Epidermal melanocyte (primary cell): ENCODE measurements around the gene TMC1.
"Not testable (repeated sequence)": the region's sequence is repeated elsewhere in the genome, so short reads cannot be mapped to it uniquely, and the experiment has no call there.

Experiments
- DNase-seq: peaks from one replicate; pipeline ENCODE4 v3.0.0; 2011; ENCODE audit warnings: low spot score; ENCODE audit not compliant: insufficient read length

The TMC1 gene

GRCh38 chr9:72858089-72858912 is 336.9 kb downstream of the TMC1 start:
- DNase-seq: no peak

- DNase-seq: not testable (repeated sequence)
Measured at GRCh38 chr9:72862788-72863187, 341.4 kb downstream of the TMC1 start.

DNA sequence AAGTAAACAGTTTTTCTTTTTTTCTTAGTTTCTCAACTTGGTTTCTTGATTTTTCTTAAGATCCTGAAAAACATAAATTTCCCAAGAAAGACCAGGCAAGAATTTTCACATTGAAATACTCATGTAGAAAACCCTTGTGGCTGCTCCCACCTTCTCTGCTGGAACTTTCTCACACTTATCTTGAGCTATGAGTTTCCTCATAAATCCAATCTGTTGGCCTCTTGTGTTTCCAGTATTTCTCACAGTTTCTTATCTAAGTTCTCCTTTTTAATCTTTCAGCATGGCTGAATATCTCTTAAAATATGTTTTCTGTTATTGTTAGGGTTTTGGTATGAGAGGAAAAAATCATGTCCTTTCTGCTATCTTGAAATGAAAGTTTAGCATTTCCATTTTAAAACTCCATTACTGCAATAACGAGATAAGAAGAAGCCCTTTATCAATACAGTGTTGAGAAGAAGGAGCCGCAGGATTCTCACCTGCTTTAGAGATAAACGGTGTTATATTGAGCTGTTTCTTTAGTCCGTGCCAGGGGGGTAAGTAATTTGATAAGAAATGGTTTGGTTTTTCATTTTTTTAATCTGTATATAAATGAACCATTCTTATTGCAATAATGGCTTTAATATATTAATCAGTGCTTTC is 342.2 kb downstream of the TMC1 start:
- DNase-seq: no peak

DNA sequence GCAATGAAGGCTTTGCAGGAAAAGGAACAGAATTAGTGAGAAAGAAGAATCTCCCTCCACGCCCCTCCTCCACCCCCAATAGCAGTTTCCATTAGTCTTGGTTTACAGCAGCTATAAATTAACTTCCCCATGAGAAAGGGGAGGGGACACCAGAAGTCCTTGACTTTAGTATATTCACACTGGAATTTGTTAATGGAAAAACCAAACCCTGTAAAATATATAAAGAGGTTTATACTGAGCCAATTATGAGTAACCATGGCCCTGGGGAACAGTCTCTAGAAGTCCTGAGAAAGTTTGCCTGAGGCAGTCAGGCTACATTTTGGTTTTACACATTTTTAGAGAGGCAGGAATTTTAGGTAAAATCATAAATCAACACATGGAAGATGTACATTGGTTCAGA is 342.9 kb downstream of the TMC1 start:
- DNase-seq: no peak

DNA sequence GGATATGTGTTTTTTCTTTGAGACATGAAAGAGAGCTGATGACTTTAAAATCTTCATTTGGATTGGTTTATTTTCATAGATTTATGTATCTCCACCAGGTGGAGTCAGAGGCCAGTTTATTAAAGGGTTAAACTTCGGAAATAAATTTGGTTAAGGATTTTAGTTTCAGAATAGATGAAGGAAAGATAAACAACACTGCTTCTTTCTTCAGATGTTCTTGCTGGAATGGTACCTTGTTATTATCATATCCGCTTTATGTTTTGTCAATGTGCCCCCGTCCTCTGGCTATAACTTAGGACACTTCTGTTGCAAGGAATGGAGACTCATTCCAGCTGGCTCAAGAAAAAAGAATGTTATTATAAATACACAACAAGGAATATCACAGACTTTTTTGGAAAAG is 350.3 kb downstream of the TMC1 start:
- DNase-seq: peak; percentile 33

DNA sequence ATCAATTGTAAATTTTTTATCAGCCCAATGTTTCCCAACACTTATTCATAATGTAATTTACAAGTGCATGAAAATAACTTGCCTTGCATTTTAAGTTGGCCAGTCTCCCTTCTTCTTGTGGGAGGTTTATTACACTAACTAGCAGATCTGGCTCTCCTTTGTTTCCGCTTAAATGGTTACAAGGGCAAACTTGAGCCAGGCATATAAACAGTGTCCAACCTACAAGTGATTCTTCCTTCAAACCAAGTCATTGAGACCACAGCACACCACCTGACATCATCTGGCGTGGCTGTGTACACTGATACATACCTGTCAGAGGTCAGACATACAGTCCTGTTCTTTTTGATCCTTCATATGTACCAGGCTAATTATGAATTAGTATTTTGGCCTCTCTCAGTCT is 351.3 kb downstream of the TMC1 start:
- no peak for DNase-seq

DNA sequence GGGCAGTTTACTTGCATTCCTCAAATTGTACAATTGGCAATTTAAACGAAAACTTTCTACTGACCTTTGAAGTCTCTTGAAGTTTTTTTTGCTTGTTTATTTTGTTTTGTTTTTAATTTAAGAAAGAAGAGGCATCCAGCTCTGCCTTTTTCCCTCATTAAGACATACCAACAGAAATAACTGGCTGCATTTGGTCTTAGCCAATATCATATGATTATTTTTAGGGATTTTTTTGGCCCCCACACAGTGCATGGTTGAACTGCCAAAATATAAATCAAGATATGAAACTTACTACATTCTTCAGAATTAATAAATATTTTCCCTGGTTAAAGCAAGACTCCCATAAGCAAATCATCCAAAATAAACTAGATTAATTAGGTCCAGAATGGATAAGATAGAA is 352.0 kb downstream of the TMC1 start:
- no peak for DNase-seq

GRCh38 chr9:72874344-72874743 is 352.9 kb downstream of the TMC1 start:
- no peak for DNase-seq

- no peak for DNase-seq
Measured at GRCh38 chr9:72875221-72875620, 353.8 kb downstream of the TMC1 start.

GRCh38 chr9:72880821-72881220 is 359.4 kb downstream of the TMC1 start:
- DNase-seq: no peak

DNA sequence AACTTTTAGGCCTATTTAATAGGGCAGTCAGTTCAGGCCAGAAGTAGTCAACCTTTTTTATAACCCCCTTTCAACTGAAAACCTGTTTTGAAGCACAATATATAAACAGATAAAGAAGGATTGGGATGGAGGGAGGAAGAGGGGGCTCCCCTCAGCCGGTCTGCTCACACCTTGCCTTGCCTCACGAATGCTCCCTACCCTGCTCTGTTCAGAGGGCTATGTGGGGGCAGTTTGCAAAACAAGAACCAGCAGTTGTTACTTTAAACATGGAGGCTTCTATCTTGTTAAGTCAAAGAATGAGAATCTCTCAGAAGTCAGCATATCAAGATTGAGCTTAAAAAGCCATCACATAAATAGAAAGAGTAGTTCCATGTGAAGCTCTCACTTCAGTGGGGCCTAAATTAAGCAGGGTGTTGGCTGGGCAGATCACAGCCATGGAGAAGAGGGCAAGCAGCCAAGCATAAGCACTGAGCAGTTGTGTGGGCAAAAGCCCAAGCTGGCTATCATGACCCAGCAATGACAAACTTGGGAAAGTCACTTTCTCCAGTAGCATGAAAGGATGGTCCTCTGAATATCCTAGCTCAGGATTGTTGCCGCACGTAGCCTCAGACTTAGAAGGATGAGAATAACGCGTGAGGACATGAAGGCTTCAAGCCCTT is 360.8 kb downstream of the TMC1 start:
- no peak for DNase-seq

DNA sequence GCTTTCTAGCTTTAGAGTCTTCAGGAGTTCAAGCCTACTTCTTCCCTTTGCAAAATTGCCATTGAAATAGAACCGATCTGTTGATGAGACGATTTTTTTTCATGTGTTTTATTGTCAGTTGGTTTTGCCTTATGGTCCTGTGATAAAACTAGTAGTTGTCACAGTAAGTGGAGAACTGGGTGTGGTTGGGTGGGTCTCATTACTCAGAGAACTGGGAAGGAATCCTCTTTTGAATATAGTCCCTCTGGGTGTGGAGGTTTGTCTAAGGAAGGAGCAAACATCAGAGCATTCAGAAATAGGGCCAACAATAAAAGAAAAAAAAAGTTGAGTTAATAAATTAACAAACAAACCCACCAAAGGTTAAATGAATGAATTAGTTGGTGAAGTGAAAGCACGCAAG is 362.5 kb downstream of the TMC1 start:
- no peak for DNase-seq

DNA sequence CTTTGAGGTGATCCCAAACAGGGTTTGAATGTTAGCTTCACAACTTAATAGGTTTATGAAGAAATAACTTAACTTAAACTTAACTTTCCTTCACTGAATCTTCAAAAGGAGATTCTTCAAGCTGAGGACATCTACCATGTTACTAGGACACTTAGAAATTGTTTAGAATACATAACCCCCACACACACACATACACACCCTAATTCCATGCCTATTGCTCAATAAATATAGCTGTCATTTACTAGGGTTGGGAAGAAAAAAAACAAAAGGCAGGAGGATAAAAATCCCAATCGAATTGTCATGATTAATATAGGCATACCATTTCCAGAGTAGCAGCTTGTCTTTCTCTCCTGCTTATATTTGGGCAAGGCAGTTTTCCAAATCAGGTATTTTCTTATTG is 363.1 kb downstream of the TMC1 start:
- DNase-seq: no peak
